K562 (cell line): ENCODE results near the gene NEURL4. TPM values are rescaled to one million over a fixed set of nuclear protein-coding genes. Genes with fewer than 3 reads are reported as not detected.

Experiments
- ATAC-seq: fragments of 200-7000 bp; cut with Tn5 transposase; 3 replicates; pipeline ENCODE4 v1.9.1; 2020; ENCODE audit warnings: moderate library complexity
- BruUV-seq: library from RNA; stranded (reverse); fragments of 400-500 nt; replicated peaks from 2 replicates; lab custom pipeline; 2021; lab: Mats Ljungman, UMichigan
- CTCF ChIA-PET: fragments of 300-600 bp; formaldehyde crosslinking; extraction: SDS; loops from one replicate; lab custom pipeline; 2021; ENCODE audit warnings: low intra/inter-chr PET ratio; lab: Yijun Ruan, JAX
- POLR2A ChIA-PET: fragments of 300-600, 350-650 bp; sonication (Branson Sonifier 250); formaldehyde crosslinking; extraction: SDS; loops from one replicate; lab custom pipeline; 2021; ENCODE audit warnings: antibody characterized with exemption, inconsistent platforms; lab: Yijun Ruan, JAX
- DNase-seq, 4 experiments: peaks; one replicate each; pipeline versions ENCODE4 v3.0.0 to v3.0.0-alpha.2; 2011 to 2018; ENCODE audit warnings: low spot score in 3 of 4, mixed read lengths in 3 of 4; ENCODE audit errors: extremely low read depth in 1 of 4
- FAIRE-seq: peaks from 2 replicates; lab custom pipeline; 2011; peaks lifted over from hg19 to GRCh38; lab: Jason Lieb, UNC
- H2AFZ ChIP-seq: 2 replicates; pipeline ENCODE4 v1.6.0; 2011; ENCODE audit warnings: low read depth, low read length, control low read depth, inconsistent platforms
- H3K27ac ChIP-seq: fragments of 200-600 bp; 3 replicates; pipeline ENCODE4 v1.8.0; 2011; ENCODE audit warnings: low read depth, mild to moderate bottlenecking, control low read depth, inconsistent platforms, low read length, moderate library complexity, mixed read lengths; ENCODE audit errors: extremely low read depth
- H3K27me3 ChIP-seq, 2 experiments: fragments of 300-600 bp in 1 of 2; 2 replicates in 1 of 2; 3 replicates in 1 of 2; pipeline versions ENCODE4 v1.6.0 to v1.8.0; 2011; ENCODE audit warnings: inconsistent platforms in 2 of 2, low read length in 2 of 2, mild to moderate bottlenecking in 1 of 2, mixed read lengths in 1 of 2, moderate library complexity in 1 of 2; ENCODE audit not compliant: control insufficient read depth in 2 of 2, insufficient read depth in 2 of 2
- H3K36me3 ChIP-seq: fragments of 300-600 bp; 3 replicates; pipeline ENCODE4 v1.8.0; 2011; ENCODE audit warnings: mild to moderate bottlenecking, low read length, inconsistent platforms; ENCODE audit not compliant: control insufficient read depth, insufficient read depth
- H3K4me1 ChIP-seq, 2 experiments: fragments of 200-600 bp in 1 of 2; replicated peaks in 1 of 2; 2 replicates in 1 of 2; 3 replicates in 1 of 2; pipeline versions ENCODE4 v1.5.1 to v1.8.0; 2011; ENCODE audit warnings: inconsistent platforms in 2 of 2, low read length in 2 of 2, mild to moderate bottlenecking in 1 of 2, mixed read lengths in 1 of 2, moderate library complexity in 1 of 2; ENCODE audit not compliant: control insufficient read depth in 2 of 2, insufficient read depth in 2 of 2
- H3K4me2 ChIP-seq: 2 replicates; pipeline ENCODE4 v1.6.1; 2011; ENCODE audit warnings: low read length, control low read depth, inconsistent platforms, mixed read lengths; ENCODE audit not compliant: insufficient read depth
- H3K4me3 ChIP-seq: fragments of 200-600 bp; sonication (generic), shearing (Covaris generic); 2 replicates; pipeline ENCODE4 v1.5.1; 2016; ENCODE audit warnings: control low read depth, inconsistent platforms
- H3K79me2 ChIP-seq: fragments of 200-600 bp; 3 replicates; pipeline ENCODE4 v1.8.0; 2011; ENCODE audit warnings: low read length, inconsistent platforms; ENCODE audit not compliant: control insufficient read depth, insufficient read depth
- H3K9ac ChIP-seq, 2 experiments: 2 replicates each; pipeline versions ENCODE4 v1.6.0 to v1.6.1; 2011; ENCODE audit warnings: low read depth in 2 of 2, low read length in 2 of 2, control low read depth in 1 of 2, inconsistent platforms in 1 of 2, mild to moderate bottlenecking in 1 of 2, mixed read lengths in 1 of 2; ENCODE audit not compliant: insufficient read depth in 1 of 2
- H3K9me1 ChIP-seq: one replicate; pipeline ENCODE4 v1.6.0; 2011; ENCODE audit warnings: inconsistent platforms, mild to moderate bottlenecking, low read length, moderate library complexity; ENCODE audit not compliant: control insufficient read depth, insufficient read depth
- H3K9me3 ChIP-seq: replicated peaks from 2 replicates; pipeline ENCODE4 v1.5.1; 2011; ENCODE audit warnings: low read depth, low read length, inconsistent platforms; ENCODE audit not compliant: control insufficient read depth, insufficient read depth
- H4K20me1 ChIP-seq: replicated peaks from 2 replicates; pipeline ENCODE4 v1.6.1; 2011; ENCODE audit warnings: low read length, inconsistent platforms, mixed read lengths; ENCODE audit not compliant: control insufficient read depth, insufficient read depth
- ADNP ChIP-seq: fragments of 200-800 bp; sonication (Bioruptor generic); IDR thresholded peaks from 2 replicates; pipeline ENCODE4 v1.6.1; 2016; ENCODE audit warnings: missing genetic modification characterization, missing compliant biosample characterization
- ARHGAP35 ChIP-seq: fragments of 450-650 bp; IDR thresholded peaks from 2 replicates; pipeline ENCODE4 v1.6.1; 2018; ENCODE audit not compliant: partially characterized antibody
- E2F3 ChIP-seq: fragments of 250-450 bp; sonication (Bioruptor Pico); IDR thresholded peaks from 2 replicates; pipeline ENCODE4 v1.4.0; 2020; ENCODE audit warnings: mild to moderate bottlenecking
- FOXA1 ChIP-seq: fragments of 450-650 bp; IDR thresholded peaks from 2 replicates; pipeline ENCODE4 v1.6.1; 2016; ENCODE audit warnings: mild to moderate bottlenecking, borderline replicate concordance
- PBX2 ChIP-seq, 2 experiments: IDR thresholded peaks in 1 of 2; conservative IDR thresholded peaks in 1 of 2; 2 replicates each; pipeline ENCODE4 v1.6.1; 2016; ENCODE audit warnings: low read depth in 2 of 2, mild to moderate bottlenecking in 1 of 2, missing compliant biosample characterization in 1 of 2, missing genetic modification characterization in 1 of 2, moderate library complexity in 1 of 2
- PKNOX1 ChIP-seq: fragments of 450-650 bp; IDR thresholded peaks from 2 replicates; pipeline ENCODE4 v1.6.1; 2016
- RCOR1 ChIP-seq, 2 experiments: IDR thresholded peaks; 2 replicates each; pipeline ENCODE4 v1.6.1; 2012; ENCODE audit warnings: low read depth in 2 of 2, low read length in 2 of 2, borderline replicate concordance in 1 of 2, improper control_type of control experiment in 1 of 2
- ZC3H4 ChIP-seq: sonication (generic); formaldehyde crosslinking; IDR thresholded peaks from 2 replicates; pipeline ENCODE4 v1.9.0; 2021; ENCODE audit warnings: missing genetic modification reagents, borderline replicate concordance
- ZKSCAN1 ChIP-seq: fragments of 150-350 bp; IDR thresholded peaks from 2 replicates; pipeline ENCODE4 v1.6.1; 2016; ENCODE audit warnings: low read depth, low read length
- ZNF140 ChIP-seq: fragments of 250-450 bp; sonication (Bioruptor Pico); IDR thresholded peaks from 2 replicates; pipeline ENCODE4 v1.8.0; 2021; ENCODE audit warnings: moderate library complexity, mild to moderate bottlenecking, inconsistent platforms
- ZNF518B ChIP-seq: fragments of 250-450 bp; sonication (Bioruptor Pico); IDR thresholded peaks from 2 replicates; pipeline ENCODE4 v1.5.0; 2021; ENCODE audit warnings: mild to moderate bottlenecking, moderate library complexity
- WGBS: fragments of 100-300 bp; shearing (Covaris generic); methylation state at CpG from one replicate; pipeline ENCODE4 v1.1.6; 2016; ENCODE audit warnings: low coverage, mixed read lengths; ENCODE audit not compliant: insufficient coverage; ENCODE audit errors: missing lambda C conversion rate; 5-methylcytosine and 5-hydroxymethylcytosine counted together
- in situ Hi-C: fragments of 300-500 bp; cut with MboI; formaldehyde crosslinking; loops from 4 replicates; pipeline ENCODE4 v1.15.0; 2018; ENCODE audit warnings: inconsistent platforms, mixed read lengths
- intact Hi-C: fragments of 100-400 bp; cut with micrococcal nuclease; formaldehyde crosslinking; loops from 2 replicates; pipeline ENCODE4 v1.14.2; 2022
- polyA plus RNA-seq, 8 experiments: library from polyadenylated mRNA; depleted of rRNA in 4 of 8; stranded (reverse) in 5 of 8; unstranded in 3 of 8; fragments of >200 nt; fragmentation: Nextera tagmentation in 2 of 8; fragmentation: Illumina TruSeq in 1 of 8; extraction: Ambion mirVana in 2 of 8; extraction: Trizol in 1 of 8; gene quantifications; 2 replicates each; pipeline versions ENCODE4 v1.2.1 to v1.2.3, GENCODE V29; 2011 to 2014; ENCODE audit warnings: inconsistent platforms in 1 of 8, missing spikeins in 1 of 8
- total RNA-seq, 7 experiments: library from RNA; depleted of rRNA in 6 of 7; stranded (reverse); fragments of >200 nt in 6 of 7; fragmentation: Illumina TruSeq in 2 of 7; extraction: Trizol in 2 of 7; gene quantifications; 2 replicates each; pipeline versions ENCODE4 v1.2.1 to v1.2.3, GENCODE V29; 2011 to 2021; ENCODE audit warnings: low replicate concordance in 1 of 7

NEURL4 gene
- total and polyA plus RNA-seq, 9 of the 15 experiments (the other 6 are each of a cell fraction or from before 2014, with no cell fraction given), result 0.08 to 37.4 (median 11.5) TPM

- POLR2A ChIA-PET, result interaction anchor here (0.5 to 2.6 kb wide), 11 partner anchors 14 to 266 kb away, joined by 3 to 21 read pairs (median 4); partner anchors contain the start of genes NEURL4 and SLC2A4
- intact Hi-C loops, result no loop called here
- no TSS peak for BruUV-seq
- Histone ChIP-seq H3K36me3 (peaks cover 71% of the 10 kb centered on the region), H3K9me1 (peaks cover 8% of the 10 kb centered on the region), H3K27me3 (no peaks in the 10 kb centered on the region), H3K79me2 (peaks cover 29% of the 10 kb centered on the region), H3K4me2 (peak within 1 kb of the TSS; percentile 86), H3K4me1 (peaks cover 14 to 29% of the 10 kb centered on the region in 2 experiments), H2AFZ (peak within 1 kb of the TSS; percentile 74; the same call in 1 of the 2 replicates), H3K9me3 (no peaks in the 10 kb centered on the region), H3K27ac (peak within 1 kb of the TSS; percentile 75), H4K20me1 (peaks cover 23% of the 10 kb centered on the region), H3K4me3 (peak within 1 kb of the TSS; percentile 93), H3K9ac (peak within 1 kb of the TSS; percentile 67 to 94)
- CTCF ChIA-PET, result interaction anchor here (0.8 kb wide), 1 partner anchor 35 kb away, joined by 3 read pairs; no protein-coding TSS in a partner anchor
- ATAC-seq (peak; percentile 81), DNase-seq (peak; percentile 77 to 89 (median 82)), FAIRE-seq (peak; percentile 77)
- 0% methylated on average over 33 of the region's 95 CpGs for WGBS
- in situ Hi-C loops, result no loop called here
- TF ChIP-seq ZNF518B (no peak), RCOR1 (IDR thresholded peaks at IDR 0.05; ENCODE audit: borderline replicate concordance in 1 of 2, low read depth in 2 of 2, low read length in 2 of 2) (no peak), ARHGAP35 (no peak), ZKSCAN1 (no peak), ZC3H4 (no peak), ADNP (no peak), PBX2 (CRISPR knock-in tag; IDR thresholded peaks at IDR 0.05; ENCODE audit: low read depth) (no peak), PBX2 (tag; conservative IDR thresholded peaks at IDR 0.05; ENCODE audit: low read depth) (no peak), E2F3 (CRISPR knock-in tag) (no peak), FOXA1 (no peak), ZNF140 (CRISPR knock-in tag) (no peak), PKNOX1 (peak; percentile 30; the same call in 1 of the 2 replicates)
Observed at GRCh38 chr17:7314719-7315569, 14.2 kb downstream of the NEURL4 start, which contains the start of gene GPS2. TSS of gene GPS2 (minus strand) at chr17:7315360. CDS start at chr17:7315052, 308 bp downstream.
